IPS DF 6.9 (cell line): ENCODE results near the gene ELL.

Source experiments
- DNase-seq: peaks from one replicate; pipeline ENCODE4 v3.0.0-alpha.2; 2013; ENCODE audit warnings: low read depth, low spot score
- H3K27ac ChIP-seq: one replicate; pipeline ENCODE4 v1.5.1; 2013; ENCODE audit warnings: low read length, control low read depth
- H3K27me3 ChIP-seq: 2 replicates; pipeline ENCODE4 v1.6.1; 2013; ENCODE audit warnings: mild to moderate bottlenecking, low read length; ENCODE audit not compliant: control insufficient read depth, insufficient read depth
- H3K36me3 ChIP-seq: 2 replicates; pipeline ENCODE4 v1.6.1; 2013; ENCODE audit warnings: low read length; ENCODE audit not compliant: control insufficient read depth, insufficient read depth
- H3K4me1 ChIP-seq: 2 replicates; pipeline ENCODE4 v1.6.1; 2013; ENCODE audit warnings: low read length; ENCODE audit not compliant: control insufficient read depth, insufficient read depth
- H3K4me3 ChIP-seq: 2 replicates; pipeline ENCODE4 v1.5.1; 2013; ENCODE audit warnings: mild to moderate bottlenecking, low read length
- H3K9me3 ChIP-seq: 2 replicates; pipeline ENCODE4 v1.6.1; 2013; ENCODE audit warnings: low read length, inconsistent platforms; ENCODE audit not compliant: control insufficient read depth, insufficient read depth
- WGBS: extraction: QIAGEN DNeasy Blood & Tissue Kit; methylation state at CpG from one replicate; pipeline ENCODE4 v1.1.7; 2013; ENCODE audit warnings: mixed read lengths, missing lambda C conversion rate; ENCODE audit not compliant: insufficient read length, insufficient coverage; 5-methylcytosine and 5-hydroxymethylcytosine counted together

ELL gene

GRCh38 chr19:18445262-18445948, 76.5 kb downstream of the ELL start:
- Histone ChIP-seq H3K27ac (no peak overlapping the region), H3K4me3 (no peak overlapping the region), H3K27me3 (no peaks in the 10 kb centered on the region), H3K4me1 (no peaks in the 10 kb centered on the region; the same call in 1 of the 2 replicates), H3K9me3 (no peaks in the 10 kb centered on the region), H3K36me3 (peaks cover 21% of the 10 kb centered on the region)
- WGBS, result no CpG with 5 or more reads among the region's 15 CpGs
- DNase-seq, result no peak

- no peak for DNase-seq
- Histone ChIP-seq H3K36me3 (peaks cover 15% of the 10 kb centered on the region), H3K4me1 (no peaks in the 10 kb centered on the region; the same call in 1 of the 2 replicates), H3K27ac (no peak overlapping the region), H3K4me3 (no peak overlapping the region), H3K9me3 (no peaks in the 10 kb centered on the region), H3K27me3 (no peaks in the 10 kb centered on the region)
- WGBS, result no CpG with 5 or more reads among the region's 19 CpGs
Observed at GRCh38 chr19:18444513-18444912, 77.4 kb downstream of the ELL start.

GRCh38 chr19:18443831-18444230, 78.0 kb downstream of the ELL start:
- Histone ChIP-seq H3K27ac (no peak overlapping the region), H3K4me1 (peaks cover 4% of the 10 kb centered on the region), H3K27me3 (no peaks in the 10 kb centered on the region), H3K4me3 (no peak overlapping the region), H3K36me3 (peaks cover 15% of the 10 kb centered on the region), H3K9me3 (no peaks in the 10 kb centered on the region)
- WGBS, result no CpG with 5 or more reads among the region's 11 CpGs
- DNase-seq, result no peak

- Histone ChIP-seq H3K4me1 (peaks cover 7% of the 10 kb centered on the region), H3K9me3 (no peaks in the 10 kb centered on the region), H3K27ac (no peak overlapping the region), H3K27me3 (no peaks in the 10 kb centered on the region), H3K4me3 (no peak overlapping the region), H3K36me3 (peaks cover 15% of the 10 kb centered on the region)
- no peak for DNase-seq
- no CpG with 5 or more reads among the region's 6 CpGs for WGBS
Observed at GRCh38 chr19:18443406-18443805, 78.5 kb downstream of the ELL start.

- no peak overlapping the region for H3K4me3 ChIP-seq
- H3K36me3 ChIP-seq, result peaks cover 15% of the 10 kb centered on the region
- no CpG with 5 or more reads among the region's 12 CpGs for WGBS
- no peak for DNase-seq
- no peaks in the 10 kb centered on the region for H3K27me3 ChIP-seq
- H3K4me1 ChIP-seq, result peaks cover 10% of the 10 kb centered on the region
- H3K27ac ChIP-seq, result no peak overlapping the region
- no peaks in the 10 kb centered on the region for H3K9me3 ChIP-seq
Observed at GRCh38 chr19:18442941-18443340, 78.9 kb downstream of the ELL start.

GRCh38 chr19:18441804-18442788, 79.8 kb downstream of the ELL start:
- no peaks in the 10 kb centered on the region for H3K9me3 ChIP-seq
- no peak overlapping the region for H3K4me3 ChIP-seq
- peaks cover 15% of the 10 kb centered on the region for H3K36me3 ChIP-seq
- H3K4me1 ChIP-seq, result peaks cover 10% of the 10 kb centered on the region
- no peak for DNase-seq
- H3K27ac ChIP-seq, result no peak overlapping the region
- no peaks in the 10 kb centered on the region for H3K27me3 ChIP-seq
- WGBS, result 100% methylated on average over 2 of the region's 5 CpGs

GRCh38 chr19:18440936-18441803, 80.7 kb downstream of the ELL start:
- no CpG with 5 or more reads among the region's 23 CpGs for WGBS
- Histone ChIP-seq H3K27me3 (no peaks in the 10 kb centered on the region), H3K4me1 (peaks cover 10% of the 10 kb centered on the region), H3K27ac (no peak overlapping the region), H3K36me3 (peaks cover 10% of the 10 kb centered on the region), H3K4me3 (no peak overlapping the region), H3K9me3 (no peaks in the 10 kb centered on the region)
- no peak for DNase-seq

GRCh38 chr19:18440415-18440877, 81.4 kb downstream of the ELL start:
- H3K4me1 ChIP-seq, result peaks cover 10% of the 10 kb centered on the region
- WGBS, result no CpG with 5 or more reads among the region's 11 CpGs

GRCh38 chr19:18439910-18440237, 82.0 kb downstream of the ELL start:
- H3K27ac ChIP-seq, result no peak overlapping the region
- peaks cover 10% of the 10 kb centered on the region for H3K4me1 ChIP-seq
- no CpG with 5 or more reads among the region's 9 CpGs for WGBS
- no peaks in the 10 kb centered on the region for H3K27me3 ChIP-seq
- no peak for DNase-seq
- no peak overlapping the region for H3K4me3 ChIP-seq
- peaks cover 11% of the 10 kb centered on the region; the same call in 1 of the 2 replicates for H3K36me3 ChIP-seq
- H3K9me3 ChIP-seq, result no peaks in the 10 kb centered on the region

More at GRCh38 chr19:18440415-18440877, 81.4 kb downstream of the ELL start:
- Histone ChIP-seq H3K4me3 (no peak overlapping the region), H3K27me3 (no peaks in the 10 kb centered on the region), H3K9me3 (no peaks in the 10 kb centered on the region), H3K27ac (no peak overlapping the region), H3K36me3 (peaks cover 11% of the 10 kb centered on the region; the same call in 1 of the 2 replicates)
- DNase-seq, result no peak
